PFSK-1 (cell line): ENCODE measurements around the gene ZMYM1.

Experiments
- FOXP2 ChIP-seq: optimal IDR thresholded peaks from 2 replicates; pipeline ENCODE3; 2011; ENCODE audit warnings: borderline replicate concordance, control low read depth, inconsistent platforms; ENCODE audit not compliant: insufficient read depth; ENCODE audit errors: extremely low read length, extremely low read depth
- POLR2AphosphoS5 ChIP-seq: IDR thresholded peaks from 2 replicates; pipeline ENCODE4 v1.6.1; 2012; ENCODE audit warnings: low read depth, mild to moderate bottlenecking, control low read depth, low read length, moderate library complexity
- REST ChIP-seq, 2 experiments: IDR thresholded peaks; 2 replicates each; pipeline versions ENCODE4 v1.6.1 to v1.8.0; 2011 to 2012; ENCODE audit warnings: low read depth in 2 of 2, low read length in 2 of 2, control low read depth in 1 of 2, inconsistent platforms in 1 of 2, mild to moderate bottlenecking in 1 of 2, moderate library complexity in 1 of 2; ENCODE audit not compliant: insufficient read depth in 1 of 2
- SIN3A ChIP-seq: IDR thresholded peaks from 2 replicates; pipeline ENCODE4 v1.6.1; 2012; ENCODE audit warnings: mild to moderate bottlenecking, low read length, moderate library complexity, borderline replicate concordance; ENCODE audit not compliant: insufficient read depth
- TAF1 ChIP-seq: IDR thresholded peaks from 2 replicates; pipeline ENCODE4 v1.6.1; 2012; ENCODE audit warnings: low read length, control low read depth, borderline replicate concordance; ENCODE audit not compliant: insufficient read depth

ZMYM1 gene

GRCh38 chr1:35043498-35043897 lies 35.7 kb upstream of the ZMYM1 start:
- TF ChIP-seq TAF1 (no peak), SIN3A (no peak), REST (IDR thresholded peaks at IDR 0.05; ENCODE audit: insufficient read depth in 1 of 2, low read depth in 2 of 2, low read length in 2 of 2) (no peak), POLR2AphosphoS5 (no peak), FOXP2 (no peak)

- TF ChIP-seq REST (IDR thresholded peaks at IDR 0.05; ENCODE audit: insufficient read depth in 1 of 2, low read depth in 2 of 2, low read length in 2 of 2) = no peak
Observed at GRCh38 chr1:35044431-35044830, 34.8 kb upstream of the ZMYM1 start.

DNA sequence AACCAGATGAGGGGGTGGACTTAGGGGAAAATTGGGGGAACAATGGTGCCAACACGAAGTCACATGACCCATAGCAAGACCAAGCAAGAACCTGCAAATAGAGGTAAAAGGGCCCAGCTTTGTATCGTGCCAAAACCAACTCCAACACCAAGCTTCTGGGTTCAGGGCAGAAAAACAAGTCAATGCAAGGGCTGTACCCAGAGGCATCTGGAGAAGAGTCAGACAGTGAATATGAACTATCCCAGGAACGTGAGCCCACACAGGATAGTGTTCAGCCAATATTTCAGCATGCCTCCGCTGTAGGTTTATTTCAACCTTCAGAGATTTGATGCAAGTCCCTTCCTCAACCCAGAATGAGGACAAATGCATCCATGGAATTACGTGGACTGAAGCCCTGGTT lies 32.5 kb upstream of the ZMYM1 start:
- TF ChIP-seq SIN3A = no peak
- TF ChIP-seq TAF1 = no peak
- TF ChIP-seq REST (IDR thresholded peaks at IDR 0.05; ENCODE audit: insufficient read depth in 1 of 2, low read depth in 2 of 2, low read length in 2 of 2) = no peak
- TF ChIP-seq FOXP2 = no peak
- TF ChIP-seq POLR2AphosphoS5 = no peak

- TF ChIP-seq REST (IDR thresholded peaks at IDR 0.05; ENCODE audit: insufficient read depth in 1 of 2, low read depth in 2 of 2, low read length in 2 of 2) (no peak), POLR2AphosphoS5 (no peak), SIN3A (no peak), FOXP2 (no peak), TAF1 (no peak)
Observed at GRCh38 chr1:35047188-35047858, 31.9 kb upstream of the ZMYM1 start.

DNA sequence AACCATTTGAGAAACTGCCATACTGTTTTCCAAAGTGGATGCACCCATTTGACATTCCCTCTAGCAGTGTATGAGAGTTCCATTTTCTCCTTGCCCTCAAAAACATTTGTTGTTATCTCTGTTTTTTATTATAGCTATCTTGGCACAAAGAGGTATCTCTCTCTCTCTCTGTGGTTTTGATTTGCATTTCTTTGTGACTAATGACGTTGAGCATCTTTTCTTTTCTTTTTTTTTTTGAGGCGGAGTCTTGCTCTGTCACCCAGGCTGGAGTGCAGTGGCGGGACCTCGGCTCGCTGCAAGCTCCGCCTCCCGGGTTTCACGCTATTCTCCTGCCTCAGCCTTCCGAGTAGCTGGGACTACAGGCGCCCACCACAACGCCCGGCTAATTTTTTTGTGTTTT lies 30.1 kb upstream of the ZMYM1 start:
- TF ChIP-seq POLR2AphosphoS5 (no peak), SIN3A (no peak), REST (IDR thresholded peaks at IDR 0.05; ENCODE audit: insufficient read depth in 1 of 2, low read depth in 2 of 2, low read length in 2 of 2) (no peak), TAF1 (no peak)
